ENCODE results near the gene YWHAB.
"Not testable (repeated sequence)": the region's sequence is repeated elsewhere in the genome, so short reads cannot be mapped to it uniquely, and the experiment has no call there.

The YWHAB gene
- total RNA-seq: 305 to 335 reads per million in 2 donors

GRCh38 chr20:44885392-44886265, at the start of gene YWHAB:
YWHAB (plus strand) TSS chr20:44885705; CDS start chr20:44901534, 15,829 bp downstream.
- DNase-seq: peak; percentile 92 to 99 (median 96)

- no peak for DNase-seq
Measured at GRCh38 chr20:44836601-44837120, 48.8 kb upstream of the YWHAB start.

DNA sequence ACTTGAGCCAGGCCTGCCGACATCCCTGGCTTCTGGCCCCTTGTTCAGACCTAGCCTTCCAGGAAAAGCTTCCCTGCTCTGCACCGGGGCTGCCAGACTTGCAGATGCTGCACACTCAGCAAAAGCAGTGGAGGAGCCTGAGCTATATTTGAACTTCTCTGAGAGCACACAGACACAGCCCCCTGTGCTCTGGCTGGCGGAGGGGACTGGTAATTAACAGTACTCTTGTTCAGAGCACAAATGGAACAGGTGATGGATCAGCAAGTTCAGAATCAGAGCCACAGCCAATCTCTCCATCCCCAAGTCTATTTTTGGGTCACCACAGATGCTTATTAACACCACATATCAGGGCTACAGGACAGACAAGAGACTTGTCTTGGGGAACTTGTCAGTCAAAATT, 47.6 kb upstream of the YWHAB start:
- DNase-seq: no peak

DNA sequence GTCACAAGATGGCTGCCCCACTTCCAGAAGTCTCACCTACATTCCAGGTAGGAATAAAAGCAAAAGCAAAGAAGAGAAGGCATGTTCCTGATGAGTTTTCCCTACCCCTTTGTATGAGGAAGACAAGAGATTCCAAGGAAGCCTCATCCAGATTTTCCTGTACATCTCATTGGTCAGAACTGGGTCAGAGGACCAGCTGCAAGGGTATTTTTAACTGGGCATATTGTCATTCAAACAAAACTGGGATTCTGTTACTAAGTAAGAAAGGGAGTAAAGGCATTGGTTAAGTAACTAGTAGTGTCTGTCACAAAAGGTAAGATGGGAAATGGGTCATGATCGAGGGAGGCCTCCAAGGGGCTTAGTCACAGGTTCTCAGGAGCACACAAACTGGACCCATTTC, 47.0 kb upstream of the YWHAB start:
- DNase-seq: no peak

GRCh38 chr20:44839481-44839880, 46.0 kb upstream of the YWHAB start:
- DNase-seq: no peak

GRCh38 chr20:44840826-44841225, 44.7 kb upstream of the YWHAB start:
- DNase-seq: no peak

GRCh38 chr20:44841955-44842354, 43.5 kb upstream of the YWHAB start:
- no peak for DNase-seq

DNA sequence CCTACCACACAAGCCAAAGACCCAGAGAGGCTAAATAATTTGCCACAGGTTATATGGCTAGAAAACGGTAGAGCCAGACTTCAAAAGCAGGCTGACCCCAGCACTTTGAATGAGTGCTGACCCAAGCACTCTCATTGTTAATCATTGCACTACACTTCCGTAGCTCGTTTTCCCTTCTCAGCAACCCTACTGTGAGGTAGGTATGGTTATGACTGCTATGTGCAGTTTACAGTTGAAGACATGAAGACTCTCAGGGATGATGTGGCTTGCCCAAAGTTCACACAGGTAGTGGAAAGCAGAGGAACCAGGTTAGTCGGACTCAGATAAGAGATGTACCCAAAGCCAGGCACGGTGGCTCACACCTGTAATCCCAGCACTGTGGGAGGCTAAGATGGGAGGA, 41.6 kb upstream of the YWHAB start:
- peak in 1 of 5 experiments; percentile 11 for DNase-seq

GRCh38 chr20:44848254-44849015, 37.1 kb upstream of the YWHAB start:
- DNase-seq: no peak

DNA sequence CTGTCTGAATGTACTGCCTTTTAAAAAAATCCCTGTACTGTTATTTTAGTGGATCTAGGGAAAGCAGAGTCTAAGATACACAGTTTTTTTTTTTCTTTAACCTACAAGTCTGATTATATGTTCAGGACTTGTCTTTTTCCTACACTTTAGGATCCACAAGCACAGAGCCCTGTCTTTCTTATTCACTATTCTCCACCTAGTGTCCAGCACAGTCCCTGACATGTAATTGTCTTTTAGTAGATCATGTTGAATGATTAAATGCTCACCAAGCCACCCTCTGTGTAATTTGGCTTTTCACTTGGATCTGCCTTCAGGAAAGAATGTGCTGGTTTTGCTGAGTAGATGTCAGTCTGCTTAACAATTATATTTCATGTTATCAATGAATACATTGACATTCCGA, 35.8 kb upstream of the YWHAB start:
- no peak for DNase-seq

DNA sequence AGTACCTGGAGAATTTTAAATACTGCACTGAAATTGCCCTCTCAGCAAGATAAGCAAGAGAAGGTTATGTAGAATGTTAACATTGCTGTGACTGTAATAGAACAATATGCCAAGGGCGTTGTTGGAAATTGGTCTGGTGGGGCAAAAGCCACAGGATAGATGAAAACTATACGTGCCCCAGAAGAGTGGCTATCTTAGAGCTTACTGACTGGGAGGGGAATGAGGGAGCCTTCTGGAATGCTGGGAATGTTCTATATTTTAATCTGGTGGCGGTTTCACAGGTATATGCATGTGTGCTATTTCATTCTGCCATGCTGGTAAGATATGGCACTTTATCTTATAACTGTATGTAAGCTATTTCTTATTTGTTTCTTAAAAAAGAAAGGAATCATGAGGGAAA, 35.2 kb upstream of the YWHAB start:
- no peak for DNase-seq

- DNase-seq: no peak
Measured at GRCh38 chr20:44850837-44851236, 34.7 kb upstream of the YWHAB start.

DNA sequence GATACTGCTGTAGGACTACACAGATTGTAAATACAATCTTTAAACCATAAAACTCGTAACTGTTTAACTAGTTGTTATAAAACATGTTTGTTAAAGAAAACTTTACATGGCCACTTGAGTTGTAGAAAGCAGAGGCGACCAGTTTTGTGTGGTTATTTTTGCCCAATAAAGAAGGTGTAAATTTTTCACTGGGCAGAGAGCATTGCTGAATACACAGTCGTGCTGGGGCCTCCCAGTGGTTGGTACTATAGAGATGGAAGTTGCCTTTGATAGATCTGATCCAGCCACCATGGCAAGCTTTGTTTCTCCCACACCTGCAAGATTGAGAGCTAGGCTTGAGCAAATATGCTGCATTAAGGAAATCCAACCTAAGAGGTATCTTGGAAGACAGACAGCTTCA, 34.0 kb upstream of the YWHAB start:
- DNase-seq: no peak

GRCh38 chr20:44856442-44856841, 29.1 kb upstream of the YWHAB start:
- no peak for DNase-seq

- DNase-seq: no peak
Measured at GRCh38 chr20:44856856-44857448, 28.6 kb upstream of the YWHAB start.

DNA sequence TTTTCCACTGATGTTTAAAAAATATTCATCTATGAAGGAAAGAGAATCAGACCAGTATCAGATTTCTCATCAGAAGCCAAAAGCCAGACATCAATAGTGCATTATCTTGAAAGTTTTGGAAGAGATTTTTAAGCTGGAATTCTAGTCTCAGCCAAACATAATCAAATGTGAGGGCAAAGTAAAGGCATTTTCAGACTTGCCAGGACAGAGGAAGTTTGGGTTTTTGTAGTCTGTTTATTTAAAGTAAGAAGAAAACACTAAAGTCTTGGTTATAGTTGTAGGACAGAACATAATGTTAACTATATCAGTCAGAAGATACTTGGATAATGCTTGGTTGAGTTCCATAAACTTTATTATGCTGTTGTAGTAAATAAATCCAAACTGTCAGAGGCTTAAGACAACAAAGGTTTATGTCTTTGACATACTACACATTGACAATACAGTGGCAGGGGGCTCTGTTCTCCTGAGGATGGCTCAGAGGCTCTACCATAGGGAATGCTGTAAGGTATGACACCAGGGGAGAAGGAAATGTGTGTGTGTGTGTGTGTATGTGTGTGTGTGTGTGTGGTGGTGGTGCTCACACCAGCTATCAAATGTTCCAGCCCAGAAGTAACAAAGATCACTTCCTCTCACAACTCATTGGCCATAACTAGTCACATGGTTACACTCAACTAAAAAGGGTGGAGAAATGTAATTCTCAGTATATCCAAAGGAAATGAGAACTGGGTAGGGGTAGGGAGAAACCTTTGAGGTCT, 26.7 kb upstream of the YWHAB start:
- DNase-seq: peak in 1 of 5 experiments; percentile 39

DNA sequence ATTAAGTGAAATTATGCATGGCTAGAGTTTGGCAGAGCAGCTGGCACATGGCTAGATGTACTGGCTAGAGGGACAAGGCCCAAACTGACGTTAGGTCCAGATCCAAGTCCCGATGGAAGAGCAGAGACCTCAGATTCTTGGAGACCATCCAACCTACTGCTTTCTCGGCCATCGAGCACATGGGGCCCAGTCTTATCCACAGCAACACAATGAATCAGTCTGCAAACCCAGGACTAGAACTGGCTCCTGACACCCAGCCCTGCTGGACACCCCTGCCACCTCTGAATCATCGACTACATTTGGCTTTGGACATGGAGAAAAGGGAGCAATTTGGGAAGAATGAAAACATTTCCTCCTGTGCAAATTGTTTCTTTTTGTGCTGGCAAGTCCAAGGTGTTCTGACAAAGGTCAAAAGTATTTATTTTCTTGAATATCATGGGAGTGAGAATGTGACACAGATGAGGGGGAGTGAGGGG, 23.9 kb upstream of the YWHAB start:
- no peak for DNase-seq

DNA sequence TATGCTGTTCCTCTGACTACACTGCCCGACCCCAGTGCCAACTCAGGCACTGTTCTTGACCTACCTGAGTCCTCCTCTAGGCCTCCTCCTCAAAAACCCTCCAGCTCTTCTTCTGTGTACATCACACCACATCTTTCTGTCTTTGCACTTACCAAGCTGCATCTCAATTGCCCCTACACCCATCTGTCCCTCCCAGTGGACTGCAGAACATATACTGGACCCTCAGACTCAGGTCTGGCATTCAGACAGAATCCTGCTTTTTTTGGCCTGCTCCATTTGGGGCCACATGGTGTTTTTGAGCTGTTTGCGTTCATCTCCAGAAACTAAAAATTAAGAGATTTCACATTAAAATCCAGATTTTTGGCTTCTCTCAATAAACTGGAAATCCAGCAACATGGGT, 23.2 kb upstream of the YWHAB start:
- no peak for DNase-seq

DNA sequence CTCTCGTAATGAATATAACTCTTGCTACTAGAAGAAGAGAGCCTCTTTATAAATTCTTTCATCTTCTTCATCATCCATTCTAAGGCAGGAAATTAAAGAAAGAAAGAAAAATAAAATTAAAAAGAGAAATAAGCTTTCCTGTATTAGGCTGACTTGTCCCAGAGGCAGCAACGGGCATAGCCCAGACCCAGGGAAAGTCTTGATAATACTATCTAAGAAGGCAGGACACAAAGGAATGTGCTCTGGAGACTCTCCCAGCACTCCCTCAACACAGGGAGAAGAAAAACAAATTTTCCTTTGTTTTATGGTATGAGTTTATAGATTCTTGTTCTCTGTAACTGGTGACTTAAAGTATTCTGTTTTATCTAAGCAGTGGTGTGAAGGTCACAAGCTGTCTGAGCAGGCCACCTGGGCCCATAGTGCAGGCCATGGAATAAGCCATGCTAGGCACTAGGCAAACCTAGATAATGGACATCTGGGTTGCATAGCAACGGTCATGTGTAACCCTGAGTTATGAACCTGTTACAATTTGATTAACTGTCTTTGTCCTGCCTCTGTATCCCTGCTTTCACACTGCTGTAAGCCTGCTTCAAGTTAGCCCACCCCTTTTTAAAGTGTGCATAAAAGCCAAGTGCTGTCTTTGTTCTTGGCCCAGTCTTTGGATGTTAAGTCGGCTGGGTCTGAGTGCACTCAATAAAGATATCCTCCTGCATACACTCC, 22.0 kb upstream of the YWHAB start:
- DNase-seq: not testable (repeated sequence)

- not testable (repeated sequence) for DNase-seq
Measured at GRCh38 chr20:44864493-44864892, 21.0 kb upstream of the YWHAB start.

GRCh38 chr20:44866703-44867335, 18.7 kb upstream of the YWHAB start:
- DNase-seq: no peak
